Measurements from ENCODE around the gene CDK19. TPM values are rescaled to one million over a fixed set of nuclear protein-coding genes. Genes with fewer than 3 reads are reported as not detected.

CDK19 gene
- total and polyA plus RNA-seq, 2 of the 13 experiments (the other 11 are each of a cell fraction or from before 2014, with no cell fraction given), result 13.4 to 27.0 TPM

- POLR2A ChIA-PET, result no interaction called here
- Histone ChIP-seq H3K79me2 (ENCODE audit: insufficient read depth, low read length) (peaks cover 52% of the 10 kb centered on the region), H3K9me3 (ENCODE audit: low read length) (no peaks in the 10 kb centered on the region), H3K36me3 (replicated peaks in 1 of 2; ENCODE audit: control insufficient read depth in 1 of 2, insufficient read depth in 2 of 2, low read length in 2 of 2) (peaks cover 0 to 1% of the 10 kb centered on the region in 2 experiments; a peak in 1 of 5 replicates), H3K4me3 (replicated peaks in 1 of 3; ENCODE audit: insufficient read depth in 1 of 3, low read depth in 2 of 3, low read length in 3 of 3) (no peak overlapping the region), H3K27me3 (ENCODE audit: control insufficient read depth in 1 of 2, insufficient read depth in 2 of 2, low read length in 2 of 2) (no peaks in the 10 kb centered on the region), H3K27ac (ENCODE audit: extremely low read length, insufficient read depth, low read length) (no peak overlapping the region), H2AFZ (ENCODE audit: low read length) (no peak overlapping the region), H3K4me2 (ENCODE audit: low read depth, low read length) (no peak overlapping the region), H4K20me1 (ENCODE audit: insufficient read depth, low read length) (no peaks in the 10 kb centered on the region), H3K9ac (ENCODE audit: insufficient read depth, low read depth, low read length) (no peak overlapping the region), H3K4me1 (ENCODE audit: insufficient read depth, low read length) (peaks cover 32% of the 10 kb centered on the region)
- intact Hi-C loops (cut with micrococcal nuclease; ENCODE audit: unreplicated experiment), result no loop called here
- FAIRE-seq (no peak), DNase-seq (ENCODE audit: low spot score) (no peak), ATAC-seq (no peak)
- in situ Hi-C loops (cut with HindIII; ENCODE audit: extremely low pct_ligation_motif_present, low pct_unique_long_range_greater_than_20kb), result loop anchor here (25.0 kb wide), 1 partner anchor 296 kb away; the partner anchor contains the start of gene RPF2
- BruUV-seq (replicated peaks), result no TSS peak
- 96% methylated on average over 5 of the region's 5 CpGs for WGBS (ENCODE audit: low lambda C conversion rate)
- CTCF ChIA-PET (ENCODE audit: low intra/inter-chr PET ratio, low total read pairs), result no interaction called here
- TF ChIP-seq ARNTL (CRISPR knock-in tag; IDR thresholded peaks at IDR 0.05) (no peak), GATA4 (IDR thresholded peaks at IDR 0.05; ENCODE audit: borderline replicate concordance, low read depth) (no peak), HNF1A (IDR thresholded peaks at IDR 0.05; ENCODE audit: low read depth) (no peak), HNF1A (CRISPR knock-in tag; IDR thresholded peaks at IDR 0.05; ENCODE audit: borderline replicate concordance) (no peak), REL (CRISPR knock-in tag; conservative IDR thresholded peaks at IDR 0.05) (no peak), ZNF589 (CRISPR knock-in tag; conservative IDR thresholded peaks at IDR 0.05) (no peak), ZKSCAN8 (CRISPR knock-in tag; IDR thresholded peaks at IDR 0.05; ENCODE audit: borderline replicate concordance) (no peak), MAFG (CRISPR knock-in tag; IDR thresholded peaks at IDR 0.05) (no peak), KMT2B (CRISPR knock-in tag; IDR thresholded peaks at IDR 0.05) (no peak), ZNF709 (CRISPR knock-in tag; IDR thresholded peaks at IDR 0.05) (no peak), ZFP36L2 (CRISPR knock-in tag; IDR thresholded peaks at IDR 0.05) (no peak), SOX6 (IDR thresholded peaks at IDR 0.05) (no peak), SOX6 (CRISPR knock-in tag; IDR thresholded peaks at IDR 0.05) (no peak), ZNF784 (CRISPR knock-in tag; IDR thresholded peaks at IDR 0.05; ENCODE audit: borderline replicate concordance) (no peak), SMAD1 (CRISPR knock-in tag; IDR thresholded peaks at IDR 0.05; ENCODE audit: borderline replicate concordance, low read depth) (no peak), ZBTB33 (CRISPR knock-in tag; IDR thresholded peaks at IDR 0.05) (no peak), ZNF749 (CRISPR knock-in tag; IDR thresholded peaks at IDR 0.05; ENCODE audit: borderline replicate concordance) (no peak), RCOR2 (CRISPR knock-in tag; IDR thresholded peaks at IDR 0.05) (no peak)
These were observed 124.4 kb downstream of the CDK19 start for GRCh38 chr6:110690916-110691315.

All from HepG2 (cell line).